HG02981 (cell line): ENCODE measurements around the gene PCCA.
"Not testable (repeated sequence)": the region's sequence is repeated elsewhere in the genome, so short reads cannot be mapped to it uniquely, and the experiment has no call there.

Source experiments
- ATAC-seq: cut with Tn5 transposase; IDR thresholded peaks from one replicate; pipeline ENCODE4 v1.9.1; 2021; ENCODE audit warnings: mild to moderate bottlenecking, moderate library complexity; ENCODE audit not compliant: unreplicated experiment

The PCCA gene

GRCh38 chr13:100139817-100140216, 50.9 kb downstream of the PCCA start:
- ATAC-seq: no peak

- ATAC-seq: no peak
Measured at GRCh38 chr13:100140441-100140840, 51.5 kb downstream of the PCCA start.

- not testable (repeated sequence) for ATAC-seq
Measured at GRCh38 chr13:100141461-100141961, 52.6 kb downstream of the PCCA start.

- ATAC-seq: no peak
Measured at GRCh38 chr13:100146534-100146933, 57.6 kb downstream of the PCCA start.

GRCh38 chr13:100147825-100148224, 58.9 kb downstream of the PCCA start:
- no peak for ATAC-seq

GRCh38 chr13:100148422-100148821, 59.5 kb downstream of the PCCA start:
- no peak for ATAC-seq

GRCh38 chr13:100149389-100149788, 60.5 kb downstream of the PCCA start:
- ATAC-seq: no peak

- ATAC-seq: not testable (repeated sequence)
Measured at GRCh38 chr13:100150711-100151110, 61.8 kb downstream of the PCCA start.

- ATAC-seq: no peak
Measured at GRCh38 chr13:100154842-100155416, 66.0 kb downstream of the PCCA start.

GRCh38 chr13:100156788-100157187, 67.9 kb downstream of the PCCA start:
- no peak for ATAC-seq

- no peak for ATAC-seq
Measured at GRCh38 chr13:100158569-100158968, 69.7 kb downstream of the PCCA start.

- no peak for ATAC-seq
Measured at GRCh38 chr13:100159584-100159983, 70.7 kb downstream of the PCCA start.

GRCh38 chr13:100160450-100160849, 71.6 kb downstream of the PCCA start:
- no peak for ATAC-seq

- no peak for ATAC-seq
Measured at GRCh38 chr13:100163375-100163774, 74.5 kb downstream of the PCCA start.

GRCh38 chr13:100173203-100173602, 84.3 kb downstream of the PCCA start:
- ATAC-seq: no peak

- ATAC-seq: not testable (repeated sequence)
Measured at GRCh38 chr13:100174455-100174854, 85.6 kb downstream of the PCCA start.

- ATAC-seq: no peak
Measured at GRCh38 chr13:100175078-100175802, 86.3 kb downstream of the PCCA start.

- no peak for ATAC-seq
Measured at GRCh38 chr13:100175803-100176182, 86.9 kb downstream of the PCCA start.

- ATAC-seq: no peak
Measured at GRCh38 chr13:100176801-100177400, 88.0 kb downstream of the PCCA start.

GRCh38 chr13:100178309-100178708, 89.4 kb downstream of the PCCA start:
- ATAC-seq: no peak

GRCh38 chr13:100179276-100179675, 90.4 kb downstream of the PCCA start:
- ATAC-seq: no peak

- ATAC-seq: no peak
Measured at GRCh38 chr13:100182900-100183490, 94.1 kb downstream of the PCCA start.
